ENCODE data around the gene UTS2R. TPM values are rescaled to one million over a fixed set of nuclear protein-coding genes. Genes with fewer than 3 reads are reported as not detected.

UTS2R gene
- total RNA-seq, 1 donor from 2014 or later, result not detected

- no peaks in the 10 kb centered on the region for H4K20me1 ChIP-seq (ENCODE audit: low read depth)
- H3K27me3 Mint-ChIP-seq (ENCODE audit: insufficient read depth, low read depth), result peaks cover 7% of the 10 kb centered on the region
- peaks cover 7% of the 10 kb centered on the region for H3K4me1 Mint-ChIP-seq
- H3K4me2 ChIP-seq, result no peak overlapping the region
- no peak overlapping the region for H3K4me3 ChIP-seq
- H3K9me3 ChIP-seq (ENCODE audit: low read depth), result no peaks in the 10 kb centered on the region
- H3K27ac Mint-ChIP-seq, result no peak overlapping the region
- no peaks in the 10 kb centered on the region for H3F3A ChIP-seq (ENCODE audit: low read depth)
- no peak overlapping the region for H3K27ac ChIP-seq
- no peak for DNase-seq (ENCODE audit: low spot score)
- peaks cover 13% of the 10 kb centered on the region for H3K36me3 Mint-ChIP-seq
- H3K9ac ChIP-seq, result no peak overlapping the region
- no peaks in the 10 kb centered on the region for H3K4me1 ChIP-seq
- H2AFZ ChIP-seq (replicated peaks), result no peak overlapping the region
- no peaks in the 10 kb centered on the region for H3K9me3 Mint-ChIP-seq
- no peaks in the 10 kb centered on the region for H3K27me3 ChIP-seq
- H3K4me3 Mint-ChIP-seq, result no peak overlapping the region
- TF ChIP-seq EZH2phosphoT487 (IDR thresholded peaks at IDR 0.05) (no peak), EZH2 (IDR thresholded peaks at IDR 0.05) (no peak), CTCF (IDR thresholded peaks at IDR 0.05) (no peak)
- H3K79me2 ChIP-seq (ENCODE audit: low read depth), result no peaks in the 10 kb centered on the region
- no peaks in the 10 kb centered on the region for H3K36me3 ChIP-seq
These were observed 26.1 kb downstream of the UTS2R start for GRCh38 chr17:82397449-82398335.

DNA sequence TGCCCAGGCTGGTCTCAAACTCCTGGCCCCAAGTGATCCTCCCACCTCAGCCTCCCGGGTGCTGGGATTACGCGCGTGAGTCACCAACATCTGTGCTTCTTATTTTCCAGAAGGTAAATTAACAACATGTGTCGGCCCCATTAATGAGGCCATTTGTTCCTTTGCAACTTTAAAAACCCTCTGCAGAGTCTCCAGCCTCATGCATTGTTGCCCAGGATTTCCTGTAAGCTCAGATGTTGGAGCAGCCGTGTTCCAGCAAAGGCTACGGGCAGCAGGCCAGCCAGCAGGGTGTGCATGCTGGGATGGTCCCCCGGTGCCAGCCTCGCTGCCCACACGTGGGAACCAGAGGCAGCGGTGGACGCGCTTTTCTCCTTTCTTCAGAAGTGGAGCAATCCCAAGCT, 27.5 kb downstream of the UTS2R start:
- Mint-ChIP-seq H3K27ac (no peak overlapping the region), H3K4me1 (peaks cover 7% of the 10 kb centered on the region), H3K9me3 (no peaks in the 10 kb centered on the region), H3K4me3 (no peak overlapping the region), H3K27me3 (ENCODE audit: insufficient read depth, low read depth) (peaks cover 5% of the 10 kb centered on the region), H3K36me3 (peaks cover 16% of the 10 kb centered on the region)
- H3K9me3 ChIP-seq (ENCODE audit: low read depth), result no peaks in the 10 kb centered on the region
- H3K9ac ChIP-seq, result no peak overlapping the region
- TF ChIP-seq EZH2phosphoT487 (IDR thresholded peaks at IDR 0.05) (no peak), EZH2 (IDR thresholded peaks at IDR 0.05) (no peak), CTCF (IDR thresholded peaks at IDR 0.05) (no peak)
- DNase-seq (ENCODE audit: low spot score), result no peak
- H2AFZ ChIP-seq (replicated peaks), result no peak overlapping the region
- H3K36me3 ChIP-seq, result no peaks in the 10 kb centered on the region
- no peaks in the 10 kb centered on the region for H3K79me2 ChIP-seq (ENCODE audit: low read depth)
- no peak overlapping the region for H3K27ac ChIP-seq
- H3K4me2 ChIP-seq, result no peak overlapping the region
- H3K4me3 ChIP-seq, result no peak overlapping the region
- no peaks in the 10 kb centered on the region for H3K27me3 ChIP-seq
- no peaks in the 10 kb centered on the region for H4K20me1 ChIP-seq (ENCODE audit: low read depth)
- no peaks in the 10 kb centered on the region for H3K4me1 ChIP-seq
- no peaks in the 10 kb centered on the region for H3F3A ChIP-seq (ENCODE audit: low read depth)

DNA sequence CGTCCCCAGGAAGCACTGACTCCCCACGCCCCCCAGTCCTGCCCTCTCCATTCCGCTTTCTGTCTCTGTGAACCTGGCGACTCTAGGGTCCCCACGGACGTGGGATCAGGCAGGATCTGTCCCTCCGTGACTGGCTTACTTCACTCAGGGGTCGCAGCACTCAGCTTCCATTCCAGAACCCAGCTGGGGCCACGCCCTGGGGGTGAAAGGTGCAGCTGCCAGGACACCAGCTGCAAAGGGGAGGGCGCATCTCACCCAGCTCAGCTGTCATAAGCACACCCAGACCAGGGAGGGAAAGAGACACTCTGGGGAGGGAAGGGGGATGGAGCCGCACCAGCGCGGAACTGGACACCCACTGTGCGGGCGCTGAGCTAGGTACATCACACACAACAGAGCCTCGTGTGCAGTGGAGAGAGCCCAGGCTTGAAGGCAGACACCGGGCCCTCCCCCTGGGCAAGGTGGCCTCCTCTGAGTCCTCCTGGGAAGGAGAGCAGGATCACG, 28.1 kb downstream of the UTS2R start:
- H3F3A ChIP-seq (ENCODE audit: low read depth), result no peaks in the 10 kb centered on the region
- Mint-ChIP-seq H3K27ac (peak overlapping the region; percentile 81), H3K4me3 (no peak overlapping the region), H3K9me3 (no peaks in the 10 kb centered on the region), H3K4me1 (peaks cover 7% of the 10 kb centered on the region), H3K36me3 (peaks cover 13% of the 10 kb centered on the region), H3K27me3 (ENCODE audit: insufficient read depth, low read depth) (peaks cover 3% of the 10 kb centered on the region)
- no peak for TF ChIP-seq EZH2phosphoT487 (IDR thresholded peaks at IDR 0.05)
- no peak for TF ChIP-seq EZH2 (IDR thresholded peaks at IDR 0.05)
- no peak for TF ChIP-seq CTCF (IDR thresholded peaks at IDR 0.05)
- H3K4me2 ChIP-seq, result no peak overlapping the region
- H3K9me3 ChIP-seq (ENCODE audit: low read depth), result no peaks in the 10 kb centered on the region
- no peak overlapping the region for H3K4me3 ChIP-seq
- no peaks in the 10 kb centered on the region for H4K20me1 ChIP-seq (ENCODE audit: low read depth)
- no peaks in the 10 kb centered on the region for H3K36me3 ChIP-seq
- H3K4me1 ChIP-seq, result no peaks in the 10 kb centered on the region
- no peak overlapping the region for H3K9ac ChIP-seq
- no peak overlapping the region for H2AFZ ChIP-seq (replicated peaks)
- no peak for DNase-seq (ENCODE audit: low spot score)
- no peaks in the 10 kb centered on the region for H3K79me2 ChIP-seq (ENCODE audit: low read depth)
- no peaks in the 10 kb centered on the region for H3K27me3 ChIP-seq
- no peak overlapping the region for H3K27ac ChIP-seq
